GM12878 (cell line): ENCODE results near the gene PARP8. TPM values are rescaled to one million over a fixed set of nuclear protein-coding genes. Genes with fewer than 3 reads are reported as not detected.

Source experiments
- BCLAF1 ChIP-seq: fragments of 450-650 bp; IDR thresholded peaks from 2 replicates; pipeline ENCODE4 v1.6.1; 2017; ENCODE audit warnings: antibody characterized with exemption, mild to moderate bottlenecking, moderate library complexity
- CREM ChIP-seq: IDR thresholded peaks from 2 replicates; pipeline ENCODE4 v1.6.1; 2014; ENCODE audit warnings: antibody characterized with exemption, low read depth
- FOS ChIP-seq: IDR thresholded peaks from 3 replicates; pipeline ENCODE4 v1.6.1; 2011; ENCODE audit warnings: borderline replicate concordance; ENCODE audit not compliant: insufficient read length; ENCODE audit errors: extremely low read depth
- MTA2 ChIP-seq: fragments of 450-650 bp; IDR thresholded peaks from 2 replicates; pipeline ENCODE4 v1.6.1; 2016; ENCODE audit warnings: low read depth, mild to moderate bottlenecking, moderate library complexity
- PAX5 ChIP-seq: IDR thresholded peaks from 2 replicates; pipeline ENCODE4 v1.6.1; 2011; ENCODE audit warnings: low read depth, low read length, borderline replicate concordance
- RAD21 ChIP-seq: IDR thresholded peaks from 2 replicates; pipeline ENCODE4 v1.6.1; 2011; ENCODE audit warnings: mild to moderate bottlenecking, low read depth, low read length, moderate library complexity; ENCODE audit not compliant: insufficient read depth
- RAD51 ChIP-seq: fragments of 450-650 bp; IDR thresholded peaks from 2 replicates; pipeline ENCODE4 v1.6.1; 2016; ENCODE audit warnings: moderate library complexity, mild to moderate bottlenecking, inconsistent platforms
- RELB ChIP-seq: fragments of 450-650 bp; IDR thresholded peaks from 2 replicates; pipeline ENCODE4 v1.6.1; 2017; ENCODE audit warnings: low read depth, mild to moderate bottlenecking, moderate library complexity
- USF2 ChIP-seq: IDR thresholded peaks from 2 replicates; pipeline ENCODE4 v1.6.1; 2011; ENCODE audit warnings: low read depth, low read length, improper control_type of control experiment, borderline replicate concordance
- YBX1 ChIP-seq: fragments of 450-650 bp; IDR thresholded peaks from 2 replicates; pipeline ENCODE4 v1.6.1; 2016; ENCODE audit warnings: antibody characterized with exemption
- ZNF274 ChIP-seq: IDR thresholded peaks from one replicate; pipeline ENCODE4 v1.8.0; 2011; ENCODE audit not compliant: insufficient read length, insufficient read depth
- polyA plus RNA-seq, 11 experiments: library from polyadenylated mRNA; depleted of rRNA in 4 of 11; unstranded in 6 of 11; stranded (reverse) in 5 of 11; fragments of >200 nt; fragmentation: Nextera tagmentation in 4 of 11; fragmentation: Illumina TruSeq in 1 of 11; extraction: Ambion mirVana in 4 of 11; extraction: Trizol in 1 of 11; gene quantifications; 1 replicate in 1 of 11; 2 replicates in 10 of 11; pipeline versions ENCODE4 v1.2.1 to v1.2.3, GENCODE V29; 2011 to 2016; ENCODE audit warnings: inconsistent platforms in 2 of 11, missing spikeins in 2 of 11, low read depth in 1 of 11
- total RNA-seq, 4 experiments: library from RNA; depleted of rRNA in 3 of 4; stranded (reverse); fragments of >200 nt in 3 of 4; fragmentation: Illumina TruSeq in 1 of 4; extraction: Trizol in 1 of 4; gene quantifications; 2 replicates each; pipeline versions ENCODE4 v1.2.1 to v1.2.3, GENCODE V29; 2013 to 2021

The PARP8 gene
- total and polyA plus RNA-seq, 10 of the 15 experiments (the other 5 are each of a cell fraction or from before 2014, with no cell fraction given): 9.1 to 65.2 (median 20.6) TPM

- no peak for TF ChIP-seq RELB
- no peak for TF ChIP-seq BCLAF1
- no peak for TF ChIP-seq USF2
- TF ChIP-seq RAD51: no peak
- no peak for TF ChIP-seq FOS
- no peak for TF ChIP-seq CREM
- TF ChIP-seq RAD21: no peak
- TF ChIP-seq ZNF274: no peak
- no peak for TF ChIP-seq YBX1
- no peak for TF ChIP-seq MTA2
- TF ChIP-seq PAX5: no peak
- TF ChIP-seq, all 136 proteins: peak for 0
These were observed 49.7 kb downstream of the PARP8 start (continued) for GRCh38 chr5:50716134-50716533.
